Right renal cortex interstitium (tissue), 3 donors: ENCODE measurements around the gene ADAMTS17. TPM values are rescaled to one million over a fixed set of nuclear protein-coding genes. Genes with fewer than 3 reads are reported as not detected.

Source experiments
- DNase-seq, 3 donors: peaks; one replicate each; pipeline ENCODE4 v3.0.0-alpha.2; 2013; ENCODE audit warnings: low read depth in 3 of 3, low spot score in 2 of 3
- polyA plus RNA-seq, 3 donors: library from polyadenylated mRNA; unstranded; fragments of 120-200 nt; gene quantifications; one replicate each; pipeline ENCODE4 v1.2.1, GENCODE V29; 2013; ENCODE audit not compliant: insufficient read length in 3 of 3

The ADAMTS17 gene
- polyA plus RNA-seq, 3 donors: 1.4 to 2.1 (median 2.1) TPM

GRCh38 chr15:100230784-100231183 is 111.0 kb downstream of the ADAMTS17 start:
- DNase-seq: no peak

- DNase-seq: no peak
Observed at GRCh38 chr15:100229181-100230163, 112.3 kb downstream of the ADAMTS17 start.

DNA sequence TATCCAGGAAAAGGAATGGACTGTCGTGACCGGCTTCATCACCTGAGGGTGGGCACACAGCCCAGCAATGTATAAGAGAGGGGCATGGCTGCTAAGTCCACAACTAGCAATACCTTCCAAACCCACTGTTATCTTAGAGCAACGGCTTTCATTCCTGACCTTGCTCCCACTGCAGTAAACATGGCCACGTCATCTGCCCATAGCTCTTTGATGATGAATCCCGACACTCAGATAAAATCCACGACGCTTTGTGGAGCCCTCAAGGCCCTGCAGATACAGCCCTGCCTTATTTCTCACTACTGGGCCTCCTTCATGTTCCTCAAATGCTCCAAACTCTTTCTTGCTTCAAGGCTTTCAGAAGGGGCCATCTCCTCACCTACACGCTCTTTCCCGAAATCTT is 114.0 kb downstream of the ADAMTS17 start:
- no peak for DNase-seq

- no peak for DNase-seq
Observed at GRCh38 chr15:100226107-100226506, 115.7 kb downstream of the ADAMTS17 start.

DNA sequence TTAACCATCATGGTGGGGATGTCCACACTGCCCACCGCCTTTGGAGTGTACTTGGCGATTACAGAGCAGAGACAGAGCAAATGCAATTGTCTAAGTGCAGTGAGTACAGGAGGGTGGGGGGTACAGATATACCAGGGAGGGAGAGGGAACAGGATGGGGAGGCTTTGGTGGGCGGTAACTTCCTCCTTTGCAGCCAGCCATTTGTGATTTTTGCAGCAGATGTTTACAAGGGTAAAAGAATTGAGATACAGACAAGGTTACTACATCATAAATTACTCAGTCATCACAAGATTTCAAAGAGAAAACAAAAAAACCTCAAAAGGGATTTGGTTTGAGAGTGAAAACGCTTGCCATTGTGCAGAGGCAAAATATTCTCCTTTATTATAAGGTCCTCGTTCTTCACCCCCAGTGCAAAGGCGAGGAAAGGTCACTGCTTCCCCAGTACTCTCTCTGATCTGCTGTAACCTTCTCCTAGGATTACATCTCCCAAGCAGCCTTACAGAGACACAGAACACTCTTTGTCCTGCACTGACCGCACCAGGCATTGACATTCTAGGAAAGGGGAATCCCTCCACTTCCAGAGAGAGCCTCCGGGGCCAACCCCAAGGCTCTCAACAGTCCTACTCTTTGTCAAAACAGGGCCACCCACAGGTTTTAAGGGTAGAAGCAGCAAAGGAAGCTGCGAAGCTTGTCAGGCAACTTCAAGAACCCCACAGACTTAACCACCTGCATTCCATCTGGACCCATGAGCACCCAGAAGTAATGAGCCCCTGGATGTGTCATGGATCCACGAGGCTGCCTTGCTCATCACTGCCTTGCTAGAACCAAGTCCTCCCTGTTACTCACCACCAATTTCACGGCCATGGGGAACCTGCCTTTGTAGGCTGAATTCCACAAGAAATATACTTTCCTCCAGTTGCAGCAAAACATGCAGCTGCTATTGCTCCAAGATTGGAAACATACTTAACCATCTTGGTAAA is 117.3 kb downstream of the ADAMTS17 start:
- DNase-seq: no peak

GRCh38 chr15:100222349-100222715 is 119.4 kb downstream of the ADAMTS17 start:
- no peak for DNase-seq

DNA sequence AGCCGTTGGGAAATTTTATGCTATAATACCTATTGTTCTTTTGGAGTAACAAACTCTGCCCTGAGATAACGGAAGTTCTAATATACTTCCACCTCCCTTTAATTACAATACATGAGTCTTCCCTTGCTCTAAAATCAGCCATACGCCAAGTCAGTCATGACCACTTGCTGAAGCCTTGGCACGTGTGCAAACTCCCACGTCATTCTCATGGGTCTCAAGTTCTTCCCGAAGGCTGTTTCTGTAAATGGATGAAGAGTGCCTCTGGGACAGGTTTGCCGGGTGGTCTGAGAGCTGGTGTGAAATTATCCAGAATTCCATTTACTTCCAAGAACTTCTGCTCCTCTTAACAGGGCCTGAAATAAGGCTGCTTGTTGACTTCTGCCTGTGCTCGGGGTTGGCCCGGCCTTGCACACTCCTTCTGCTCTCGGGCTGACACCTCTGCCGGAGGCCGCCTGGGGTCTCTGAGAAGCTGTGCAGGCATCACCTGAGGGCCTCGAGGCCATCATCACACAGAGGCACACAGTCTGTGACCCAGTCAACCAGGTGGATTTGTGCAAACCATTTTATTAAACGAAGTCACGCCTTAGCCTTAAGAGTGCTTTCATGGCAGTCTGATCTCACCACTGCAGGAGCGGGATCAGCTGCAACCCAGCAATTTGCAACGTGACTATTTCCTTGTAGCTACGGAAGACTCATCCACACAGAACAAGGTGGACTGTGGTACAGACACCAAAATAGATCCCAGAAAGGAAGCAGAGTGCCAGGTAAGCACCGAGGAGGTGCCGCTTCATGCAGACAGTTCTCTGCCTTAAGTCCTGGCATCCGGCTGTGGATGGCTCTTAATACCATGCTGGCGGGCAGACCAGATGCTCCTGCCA is 120.1 kb downstream of the ADAMTS17 start:
- DNase-seq: no peak

DNA sequence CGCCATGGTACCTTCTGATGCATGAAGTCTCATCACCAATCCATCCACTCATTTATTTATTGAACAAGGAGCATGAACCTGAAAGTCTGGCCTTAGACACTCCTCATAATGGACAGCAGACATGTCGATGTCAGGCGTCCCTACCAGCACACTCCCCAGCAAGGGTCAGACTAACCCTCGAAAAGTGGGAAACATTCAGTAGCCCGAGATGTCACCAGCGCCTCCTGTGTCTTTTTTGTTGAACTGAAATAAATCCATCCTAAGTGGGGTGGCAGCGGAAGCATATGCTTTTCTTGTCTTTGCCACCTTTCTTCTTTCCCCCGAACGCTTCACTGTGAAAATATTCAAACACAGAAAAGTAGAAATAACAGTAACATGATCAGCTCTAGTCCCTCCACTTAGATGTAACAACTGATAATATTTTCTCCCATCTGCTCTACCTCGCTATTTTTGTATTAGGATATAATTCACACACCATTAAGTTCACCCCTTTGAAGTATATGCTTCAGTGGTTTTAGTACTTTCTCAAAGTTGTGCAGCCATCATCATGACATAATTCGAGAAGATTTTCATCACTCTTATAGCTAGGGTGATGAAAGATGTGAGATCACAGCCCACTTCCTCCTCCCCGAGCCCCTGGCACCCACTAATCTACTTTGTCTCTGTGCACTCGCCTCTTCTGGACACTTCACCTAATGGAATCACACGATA is 121.6 kb downstream of the ADAMTS17 start:
- no peak for DNase-seq

DNA sequence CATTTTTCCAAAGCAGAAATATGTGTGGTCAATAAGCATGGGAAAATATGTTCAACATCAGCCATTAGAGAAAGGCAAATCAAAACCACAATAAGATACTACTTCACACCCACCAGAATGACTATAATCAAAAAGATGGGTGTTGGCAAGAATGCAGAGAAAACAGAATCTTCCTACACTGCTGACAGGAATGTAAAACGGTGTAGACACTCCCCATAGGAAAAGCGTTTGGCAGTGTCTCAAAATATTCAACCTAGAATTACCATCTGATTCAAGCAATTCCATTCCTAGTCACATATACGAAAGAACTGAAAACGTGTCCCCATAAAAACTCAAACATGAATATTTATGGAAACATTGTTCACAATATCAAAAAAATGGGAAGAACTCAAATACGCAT is 123.3 kb downstream of the ADAMTS17 start:
- DNase-seq: no peak

- DNase-seq: no peak
Observed at GRCh38 chr15:100216182-100216581, 125.6 kb downstream of the ADAMTS17 start.

- no peak for DNase-seq
Observed at GRCh38 chr15:100215843-100216169, 126.0 kb downstream of the ADAMTS17 start.

- no peak for DNase-seq
Observed at GRCh38 chr15:100215031-100215842, 126.5 kb downstream of the ADAMTS17 start.

- DNase-seq: no peak
Observed at GRCh38 chr15:100211855-100212850, 129.6 kb downstream of the ADAMTS17 start.

GRCh38 chr15:100210338-100210737 is 131.4 kb downstream of the ADAMTS17 start:
- DNase-seq: no peak

DNA sequence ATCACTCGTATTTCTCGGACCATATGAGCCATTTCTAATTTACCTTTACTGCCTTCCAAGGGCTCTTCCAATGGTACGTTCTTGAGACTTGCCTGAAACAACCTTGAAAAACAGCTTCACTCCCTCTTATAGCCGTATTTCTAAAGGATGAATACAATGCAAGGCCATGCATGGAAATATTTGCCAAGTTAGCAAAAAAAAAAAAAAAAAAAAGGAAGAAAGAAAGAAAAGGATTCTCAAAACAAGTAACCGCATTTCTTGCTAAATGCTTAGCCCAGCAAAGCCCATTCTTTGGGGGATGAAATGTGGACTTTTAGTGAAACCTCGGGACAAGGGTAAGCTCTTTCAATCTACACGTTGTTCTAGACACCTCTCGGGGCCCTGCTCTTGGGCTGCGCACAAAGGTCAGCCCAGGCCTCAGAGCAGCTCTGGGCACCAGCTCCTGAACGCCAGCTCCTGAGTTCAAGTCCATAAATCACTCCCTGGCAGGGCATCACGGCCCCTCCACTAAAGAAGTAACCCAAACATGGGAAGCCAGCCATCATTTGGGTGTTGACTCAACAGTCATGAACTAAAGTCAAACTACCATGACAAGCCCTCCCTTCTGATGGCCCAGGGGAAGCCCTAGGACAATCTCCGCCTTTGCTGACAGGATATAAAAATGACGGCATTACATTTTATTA is 132.7 kb downstream of the ADAMTS17 start:
- no peak for DNase-seq

GRCh38 chr15:100207053-100207452 is 134.7 kb downstream of the ADAMTS17 start:
- DNase-seq: no peak

DNA sequence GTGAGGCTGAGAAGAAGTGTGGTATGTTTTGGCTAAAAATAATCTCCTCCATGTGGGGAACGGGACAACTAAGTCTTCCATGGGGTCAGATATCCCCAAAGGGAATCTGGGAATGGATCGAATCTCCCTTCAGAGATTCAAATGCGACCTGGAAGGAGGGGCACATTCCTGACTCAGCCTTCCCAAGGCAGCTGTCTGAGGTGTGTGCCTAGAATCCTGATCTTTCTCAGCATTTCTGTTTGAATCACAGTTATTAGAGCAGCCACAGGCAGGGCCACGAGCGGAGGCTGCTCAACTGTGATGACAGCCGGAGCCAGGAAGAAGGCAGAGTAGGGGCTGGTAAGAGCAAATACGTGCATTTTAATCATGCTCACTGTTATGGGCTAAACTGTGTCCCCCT is 135.1 kb downstream of the ADAMTS17 start:
- DNase-seq: no peak
